SU-DHL-6 (cell line): ENCODE data around the gene KLHL41.

Experiments
- H2AFZ ChIP-seq: fragments of 200-600 bp; sonication (generic); 2 replicates; pipeline ENCODE4 v1.6.1; 2014; ENCODE audit warnings: low read depth, mild to moderate bottlenecking, moderate library complexity, mixed read lengths, antibody characterized with exemption, low read length; ENCODE audit not compliant: severe bottlenecking
- H3F3A ChIP-seq: fragments of 200-600 bp; shearing (Covaris generic); 2 replicates; pipeline ENCODE4 v1.6.0; 2016; ENCODE audit warnings: antibody characterized with exemption, mild to moderate bottlenecking; ENCODE audit not compliant: insufficient read depth
- H3K27ac ChIP-seq: fragments of 200-600 bp; sonication (generic); 2 replicates; pipeline ENCODE4 v1.5.1; 2016; ENCODE audit warnings: low read depth, mild to moderate bottlenecking, low read length, moderate library complexity, mixed read lengths
- H3K27me3 ChIP-seq: fragments of 200-600 bp; sonication (generic), shearing (Covaris generic); 2 replicates; pipeline ENCODE4 v1.6.0; 2014; ENCODE audit warnings: mild to moderate bottlenecking, low read length
- H3K36me3 ChIP-seq: fragments of 200-600 bp; sonication (generic); 2 replicates; pipeline ENCODE4 v1.6.1; 2014; ENCODE audit warnings: mild to moderate bottlenecking, low read length, mixed read lengths
- H3K4me2 ChIP-seq: fragments of 300-600, 200-600 bp; shearing (Covaris generic), sonication (generic); 2 replicates; pipeline ENCODE4 v1.6.0; 2014; ENCODE audit warnings: low read length, low read depth, mild to moderate bottlenecking; ENCODE audit not compliant: poor library complexity, severe bottlenecking
- H3K4me3 ChIP-seq: fragments of 200-600 bp; sonication (generic); 2 replicates; pipeline ENCODE4 v1.5.1; 2014; ENCODE audit warnings: antibody characterized with exemption, low read length, mild to moderate bottlenecking, mixed read lengths; ENCODE audit not compliant: insufficient read depth, poor library complexity, severe bottlenecking
- H3K79me2 ChIP-seq: fragments of 200-600 bp; sonication (generic); 2 replicates; pipeline ENCODE4 v1.6.1; 2014; ENCODE audit warnings: mild to moderate bottlenecking, low read length, moderate library complexity; ENCODE audit not compliant: insufficient read depth
- H3K9ac ChIP-seq: fragments of 200-600 bp; sonication (generic); 2 replicates; pipeline ENCODE4 v1.7.0; 2014; ENCODE audit warnings: mild to moderate bottlenecking, low read length
- H3K9me2 ChIP-seq: fragments of 200-600 bp; sonication (generic); replicated peaks from 2 replicates; pipeline ENCODE4 v1.6.1; 2014; ENCODE audit warnings: low read length; ENCODE audit not compliant: insufficient read depth
- H3K9me3 ChIP-seq: fragments of 200-600 bp; sonication (generic); 2 replicates; pipeline ENCODE4 v1.6.1; 2014; ENCODE audit warnings: low read length, mixed read lengths; ENCODE audit not compliant: insufficient read depth
- H4K20me1 ChIP-seq: fragments of 200-600 bp; sonication (generic); 2 replicates; pipeline ENCODE4 v1.6.1; 2014; ENCODE audit warnings: low read depth, mild to moderate bottlenecking, antibody characterized with exemption, low read length, moderate library complexity, mixed read lengths
- CTCF ChIP-seq: fragments of 200-600 bp; sonication (generic); IDR thresholded peaks from one replicate; pipeline ENCODE4 v1.5.1; 2017; ENCODE audit warnings: antibody characterized with exemption, mild to moderate bottlenecking, low read length, moderate library complexity; ENCODE audit not compliant: insufficient read depth, poor library complexity, severe bottlenecking
- EZH2phosphoT487 ChIP-seq: fragments of 200-600 bp; sonication (generic), shearing (Covaris generic); conservative IDR thresholded peaks from 2 replicates; pipeline ENCODE4 v1.6.1; 2018; ENCODE audit warnings: mild to moderate bottlenecking, antibody characterized with exemption, low read length, moderate library complexity, mixed read lengths

Gene KLHL41

GRCh38 chr2:169490834-169491233, 18.7 kb upstream of the KLHL41 start:
- Histone ChIP-seq H3K27ac (no peak overlapping the region), H2AFZ (no peak overlapping the region), H3K9me2 (no peaks in the 10 kb centered on the region), H3K9me3 (no peaks in the 10 kb centered on the region), H3K36me3 (no peaks in the 10 kb centered on the region), H3K9ac (no peak overlapping the region), H3K27me3 (no peaks in the 10 kb centered on the region), H4K20me1 (no peaks in the 10 kb centered on the region), H3K4me3 (no peak overlapping the region), H3F3A (no peaks in the 10 kb centered on the region), H3K4me2 (no peak overlapping the region), H3K79me2 (no peaks in the 10 kb centered on the region)
- TF ChIP-seq CTCF: no peak
- no peak for TF ChIP-seq EZH2phosphoT487

GRCh38 chr2:169491378-169491777, 18.1 kb upstream of the KLHL41 start:
- Histone ChIP-seq H3K27ac (no peak overlapping the region), H4K20me1 (no peaks in the 10 kb centered on the region), H2AFZ (no peak overlapping the region), H3K9me3 (no peaks in the 10 kb centered on the region), H3K4me3 (no peak overlapping the region), H3K9me2 (no peaks in the 10 kb centered on the region), H3F3A (no peaks in the 10 kb centered on the region), H3K27me3 (no peaks in the 10 kb centered on the region), H3K79me2 (no peaks in the 10 kb centered on the region), H3K4me2 (no peak overlapping the region), H3K9ac (no peak overlapping the region), H3K36me3 (no peaks in the 10 kb centered on the region)
- no peak for TF ChIP-seq EZH2phosphoT487
- TF ChIP-seq CTCF: no peak

GRCh38 chr2:169493360-169493759, 16.1 kb upstream of the KLHL41 start:
- no peaks in the 10 kb centered on the region for H4K20me1 ChIP-seq
- no peaks in the 10 kb centered on the region for H3K27me3 ChIP-seq
- no peaks in the 10 kb centered on the region for H3K9me3 ChIP-seq
- no peak overlapping the region for H3K27ac ChIP-seq
- H2AFZ ChIP-seq: no peak overlapping the region
- H3F3A ChIP-seq: no peaks in the 10 kb centered on the region
- H3K4me3 ChIP-seq: no peak overlapping the region
- no peaks in the 10 kb centered on the region for H3K9me2 ChIP-seq
- TF ChIP-seq CTCF (no peak), EZH2phosphoT487 (no peak)
- H3K79me2 ChIP-seq: no peaks in the 10 kb centered on the region
- no peak overlapping the region for H3K9ac ChIP-seq
- H3K4me2 ChIP-seq: no peak overlapping the region
- H3K36me3 ChIP-seq: no peaks in the 10 kb centered on the region
